Activated CD4-positive, alpha-beta T cell treated with anti-CD3 and anti-CD28 coated beads, Interleukin-2, amount 50 U/mL, for 1 hour (primary cell): ENCODE measurements around the gene LRRC1.

Experiments
- DNase-seq: peaks from one replicate; pipeline ENCODE4 v3.0.0-alpha.2; 2020

Gene LRRC1

GRCh38 chr6:53851561-53851960 lies 56.8 kb downstream of the LRRC1 start:
- DNase-seq = no peak

DNA sequence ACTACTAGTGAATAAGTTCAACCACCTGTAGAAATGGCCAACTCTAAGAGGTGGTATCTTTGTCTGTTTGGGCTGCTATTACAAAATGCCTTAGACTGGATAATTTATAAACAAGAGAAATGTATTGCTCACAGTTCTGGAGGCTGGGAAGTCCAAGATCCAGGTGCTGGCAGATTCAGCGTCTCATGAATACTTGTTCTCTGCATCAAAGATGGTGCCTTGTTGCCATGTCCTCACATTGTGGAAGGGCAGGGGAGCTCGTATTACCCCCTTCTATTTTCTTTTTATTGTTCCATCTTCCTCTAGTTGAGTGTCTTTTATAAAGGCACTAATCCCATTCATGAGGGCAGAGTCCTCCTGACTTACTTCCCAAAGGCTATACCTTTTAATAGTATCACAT lies 58.0 kb downstream of the LRRC1 start:
- DNase-seq = no peak

- no peak for DNase-seq
Observed at GRCh38 chr6:53854843-53855567, 60.2 kb downstream of the LRRC1 start.

GRCh38 chr6:53855940-53856339 lies 61.1 kb downstream of the LRRC1 start:
- no peak for DNase-seq

GRCh38 chr6:53857318-53858094 lies 62.7 kb downstream of the LRRC1 start:
- no peak for DNase-seq

GRCh38 chr6:53858196-53858595 lies 63.4 kb downstream of the LRRC1 start:
- DNase-seq = no peak

DNA sequence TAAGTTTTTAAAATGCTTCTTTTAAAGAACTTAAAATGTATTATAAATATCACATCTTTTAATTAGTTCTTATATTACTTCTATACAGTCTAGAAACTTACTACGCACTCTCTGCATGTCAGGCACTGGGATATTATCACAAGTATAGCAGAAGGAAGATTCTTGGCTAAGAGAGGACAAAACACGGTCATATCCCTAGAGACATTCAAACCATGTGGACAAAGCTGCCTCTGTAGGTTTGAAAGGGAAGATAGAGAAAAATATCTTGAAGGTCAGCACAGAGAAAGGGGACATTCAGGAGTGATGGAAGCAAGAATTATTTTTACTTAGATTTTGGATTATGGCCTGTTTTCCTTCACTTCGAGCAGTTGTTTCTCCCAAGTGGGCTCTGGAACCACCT lies 64.1 kb downstream of the LRRC1 start:
- DNase-seq = no peak

DNA sequence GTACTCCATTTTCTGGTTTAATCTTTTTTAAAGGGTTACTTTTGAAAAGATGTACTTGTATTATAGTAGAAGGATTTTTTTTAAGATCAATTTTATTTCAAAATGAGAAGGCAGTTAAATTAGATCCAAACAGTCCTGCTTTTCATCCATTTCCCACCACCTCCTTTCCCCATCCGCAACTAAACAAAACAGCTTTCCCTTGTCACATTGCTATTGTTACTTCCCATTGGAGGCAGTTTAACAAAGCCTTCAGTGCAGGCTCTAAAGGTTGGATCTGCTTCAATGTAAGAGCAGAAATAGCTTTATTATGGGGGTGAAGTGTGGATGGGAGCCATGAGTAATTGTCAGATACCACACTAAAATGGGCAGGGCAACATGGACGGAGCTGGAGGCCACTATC lies 65.7 kb downstream of the LRRC1 start:
- DNase-seq = no peak

DNA sequence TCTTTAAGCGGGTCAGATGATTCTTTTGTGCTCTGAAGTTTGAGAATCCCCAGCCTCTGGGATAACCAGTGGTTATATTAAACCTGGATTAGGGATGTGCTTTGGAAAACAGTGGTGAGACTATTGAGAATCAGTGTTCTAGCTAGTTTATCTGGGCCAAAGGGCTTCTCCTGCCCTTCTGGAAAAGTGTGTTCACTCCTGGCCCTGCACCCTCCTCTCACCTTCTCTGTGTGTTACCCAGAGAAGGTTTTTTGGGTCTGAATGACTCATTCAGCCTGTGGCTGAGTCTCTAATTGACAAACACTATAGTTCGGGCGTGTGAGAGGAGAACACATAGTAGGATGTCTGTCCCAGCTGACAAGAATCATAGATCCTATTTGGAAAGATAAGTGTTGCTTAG lies 66.7 kb downstream of the LRRC1 start:
- no peak for DNase-seq

GRCh38 chr6:53862662-53863462 lies 68.1 kb downstream of the LRRC1 start:
- DNase-seq = no peak

GRCh38 chr6:53864781-53865180 lies 70.0 kb downstream of the LRRC1 start:
- DNase-seq = no peak

- DNase-seq = no peak
Observed at GRCh38 chr6:53866226-53866625, 71.4 kb downstream of the LRRC1 start.

DNA sequence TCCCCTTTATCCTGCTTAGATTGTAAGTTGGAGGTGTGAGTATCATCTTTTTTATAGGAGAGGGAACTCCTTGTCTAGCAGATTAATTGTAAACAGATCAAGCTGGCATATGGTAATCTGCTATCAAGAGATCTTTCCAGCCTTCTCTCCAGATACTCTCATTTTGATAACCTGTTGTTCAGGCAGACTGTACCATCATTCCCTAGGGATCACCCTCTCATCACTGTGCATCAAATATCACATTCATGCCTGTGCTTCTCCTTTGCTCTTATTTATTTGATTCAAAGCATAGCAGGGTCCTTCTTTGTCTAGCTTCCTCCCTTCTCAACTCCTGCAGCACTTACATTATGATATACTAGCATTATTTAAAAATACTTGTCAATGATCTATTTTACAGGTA lies 73.8 kb downstream of the LRRC1 start:
- DNase-seq = no peak

- no peak for DNase-seq
Observed at GRCh38 chr6:53869964-53870363, 75.2 kb downstream of the LRRC1 start.

GRCh38 chr6:53873922-53874321 lies 79.1 kb downstream of the LRRC1 start:
- DNase-seq = no peak

- DNase-seq = no peak
Observed at GRCh38 chr6:53874964-53875363, 80.2 kb downstream of the LRRC1 start.

DNA sequence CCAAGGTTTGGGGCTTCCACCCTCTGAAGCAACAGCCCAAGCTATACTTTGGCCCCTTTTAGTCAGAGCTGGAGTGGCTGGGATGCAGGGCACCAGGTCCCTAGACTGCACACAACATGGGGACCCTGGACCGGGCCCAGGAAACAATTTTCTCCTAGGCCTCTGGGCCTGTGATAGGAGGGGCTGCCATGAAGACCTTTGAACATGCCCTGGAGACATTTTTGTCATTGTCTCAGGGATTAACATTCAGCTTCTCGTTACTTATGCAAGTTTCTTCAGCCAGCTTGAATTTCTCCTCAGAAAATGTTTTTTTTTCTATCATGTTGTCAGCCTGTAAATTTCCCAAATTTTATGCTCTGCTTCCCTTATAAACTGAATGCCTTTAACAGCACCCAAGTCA lies 82.3 kb downstream of the LRRC1 start:
- no peak for DNase-seq

GRCh38 chr6:53878808-53879207 lies 84.0 kb downstream of the LRRC1 start:
- DNase-seq = no peak

DNA sequence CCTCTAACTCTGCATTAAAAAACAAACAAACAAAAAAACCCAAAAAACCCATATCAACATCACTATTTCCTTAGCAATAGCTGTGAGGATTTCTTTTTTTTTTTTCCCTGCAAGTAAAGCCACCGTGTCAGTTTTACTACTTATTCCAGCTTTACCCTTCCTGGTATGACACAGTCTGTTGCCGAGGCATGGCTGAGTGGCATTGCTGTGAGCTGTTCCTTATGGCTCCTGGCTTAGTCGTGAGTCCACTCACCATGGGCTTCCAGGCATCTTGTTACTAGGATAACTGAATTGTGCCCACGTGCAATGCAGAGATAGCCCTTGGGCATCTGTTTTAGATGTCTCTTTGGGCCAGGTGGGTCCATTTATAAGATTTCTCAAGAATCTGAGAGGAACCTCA lies 84.8 kb downstream of the LRRC1 start:
- DNase-seq = no peak

DNA sequence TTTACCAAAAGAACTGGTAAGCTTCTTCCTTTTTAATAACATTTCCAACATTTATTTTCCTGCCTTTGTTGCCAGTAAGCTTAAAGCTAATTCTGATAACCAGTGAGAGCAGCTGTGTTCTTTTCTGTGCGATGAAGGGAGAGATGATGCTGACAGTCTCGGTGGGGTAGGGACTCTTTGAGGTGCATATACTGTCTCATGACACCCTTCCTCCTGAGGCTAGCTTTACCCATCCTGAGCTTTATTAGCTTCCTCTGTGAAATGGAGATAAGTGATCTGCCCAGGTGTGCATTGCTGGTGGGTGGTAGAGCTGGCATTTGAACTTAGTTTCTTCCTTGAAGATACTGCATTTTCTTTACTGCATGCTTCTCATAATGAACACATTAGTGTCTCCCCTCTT lies 92.5 kb downstream of the LRRC1 start:
- DNase-seq = no peak

DNA sequence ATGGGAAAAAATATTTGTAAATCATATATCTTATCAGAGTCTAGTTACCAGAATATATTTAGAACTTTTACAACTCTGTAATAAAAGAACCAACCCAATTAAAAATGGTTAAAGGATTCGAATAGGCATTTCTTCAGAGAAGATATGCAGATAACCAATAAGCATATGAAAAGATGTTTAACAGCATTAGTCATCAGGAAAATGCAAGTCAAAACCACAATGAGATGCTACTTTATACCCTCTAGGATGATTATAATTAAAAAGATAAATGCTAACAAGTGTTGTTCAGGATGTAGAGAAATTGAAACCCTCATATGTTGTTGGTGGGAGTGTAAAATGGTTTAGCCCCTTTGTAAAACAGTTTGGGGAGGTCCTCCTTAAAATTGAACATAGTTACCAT lies 94.1 kb downstream of the LRRC1 start:
- DNase-seq = no peak

GRCh38 chr6:53889365-53889764 lies 94.6 kb downstream of the LRRC1 start:
- no peak for DNase-seq

GRCh38 chr6:53892707-53893106 lies 97.9 kb downstream of the LRRC1 start:
- no peak for DNase-seq

DNA sequence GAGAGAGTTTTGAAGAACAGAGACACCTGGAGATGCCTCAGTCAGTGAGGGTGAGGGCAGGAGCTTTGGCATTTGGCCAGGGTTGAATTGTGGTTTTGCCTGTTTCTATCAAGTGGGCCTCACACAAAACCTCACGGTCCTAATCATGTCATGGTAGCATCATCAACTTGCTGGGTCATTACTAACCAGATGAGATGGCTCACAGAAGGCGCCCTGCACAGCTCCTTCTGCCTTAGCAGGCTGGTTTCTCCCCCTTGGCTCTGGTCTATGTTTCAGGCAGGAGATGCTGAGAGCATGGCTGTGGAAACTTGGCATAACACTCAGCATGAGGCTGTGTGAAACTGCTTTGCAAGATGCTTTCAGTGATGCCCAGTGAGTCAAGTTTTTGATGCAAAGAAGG lies 99.3 kb downstream of the LRRC1 start:
- no peak for DNase-seq
